Neural cell (in vitro differentiated cells): Measurements from ENCODE around the gene MCAM. TPM values are rescaled to one million over a fixed set of nuclear protein-coding genes. Genes with fewer than 3 reads are reported as not detected.

Source experiments
- H2AFZ ChIP-seq: fragments of 200-600, 300-800 bp; sonication (generic), shearing (Covaris generic); 2 replicates; pipeline ENCODE4 v1.6.0; 2014; ENCODE audit warnings: low read depth, mild to moderate bottlenecking, antibody characterized with exemption, low read length, moderate library complexity
- H3F3A ChIP-seq: fragments of 200-600 bp; shearing (Covaris generic); 2 replicates; pipeline ENCODE4 v1.6.1; 2016; ENCODE audit warnings: mild to moderate bottlenecking, moderate library complexity, mixed read lengths, antibody characterized with exemption, low read length; ENCODE audit not compliant: insufficient read depth, poor library complexity, severe bottlenecking
- H3K27ac ChIP-seq: fragments of 200-600, 300-800 bp; sonication (generic), shearing (Covaris generic); 2 replicates; pipeline ENCODE4 v1.5.1; 2014; ENCODE audit warnings: mild to moderate bottlenecking, low read length, moderate library complexity
- H3K27me3 ChIP-seq: fragments of 300-800, 200-600 bp; sonication (generic), shearing (Covaris generic); 2 replicates; pipeline ENCODE4 v1.6.0; 2014; ENCODE audit warnings: mild to moderate bottlenecking, low read depth, low read length, moderate library complexity; ENCODE audit not compliant: insufficient read depth
- H3K36me3 ChIP-seq: fragments of 300-800, 200-600 bp; sonication (generic), shearing (Covaris generic); 2 replicates; pipeline ENCODE4 v1.5.1; 2014; ENCODE audit warnings: mild to moderate bottlenecking, antibody characterized with exemption, low read length, moderate library complexity; ENCODE audit not compliant: insufficient read depth
- H3K4me2 ChIP-seq: fragments of 300-800, 200-600 bp; sonication (generic), shearing (Covaris generic); 2 replicates; pipeline ENCODE4 v1.6.0; 2014; ENCODE audit warnings: mild to moderate bottlenecking, low read length
- H3K4me3 ChIP-seq: fragments of 300-800, 200-600 bp; sonication (generic), shearing (Covaris generic); 2 replicates; pipeline ENCODE4 v1.5.1; 2014; ENCODE audit warnings: mild to moderate bottlenecking, low read length, moderate library complexity
- H3K79me2 ChIP-seq: fragments of 200-600 bp; shearing (Covaris generic); replicated peaks from 2 replicates; pipeline ENCODE4 v1.6.0; 2014; ENCODE audit warnings: mild to moderate bottlenecking, low read length, moderate library complexity; ENCODE audit not compliant: insufficient read depth
- H3K9ac ChIP-seq: fragments of 300-800, 200-600 bp; sonication (generic), shearing (Covaris generic); 2 replicates; pipeline ENCODE4 v1.6.1; 2016; ENCODE audit warnings: mild to moderate bottlenecking, low read length, mixed read lengths
- H3K9me2 ChIP-seq: fragments of 200-600 bp; shearing (Covaris generic); 2 replicates; pipeline ENCODE4 v1.6.1; 2016; ENCODE audit warnings: mild to moderate bottlenecking, low read length, mixed read lengths; ENCODE audit not compliant: insufficient read depth
- H3K9me3 ChIP-seq: fragments of 200-600, 300-800 bp; sonication (generic), shearing (Covaris generic); 2 replicates; pipeline ENCODE4 v1.6.1; 2016; ENCODE audit warnings: mild to moderate bottlenecking, mixed run types, low read length, moderate library complexity, mixed read lengths
- H4K20me1 ChIP-seq: fragments of 200-600 bp; shearing (Covaris generic); 2 replicates; pipeline ENCODE4 v1.6.1; 2016; ENCODE audit warnings: mild to moderate bottlenecking, mixed run types; ENCODE audit not compliant: insufficient read depth
- EP300 ChIP-seq: fragments of 450-650 bp; conservative IDR thresholded peaks from 2 replicates; pipeline ENCODE4 v1.6.1; 2014; ENCODE audit warnings: antibody characterized with exemption, mild to moderate bottlenecking, moderate library complexity; ENCODE audit not compliant: poor library complexity, severe bottlenecking
- EZH2 ChIP-seq: fragments of 200-600, 300-800 bp; shearing (Covaris generic), sonication (generic); IDR thresholded peaks from 2 replicates; pipeline ENCODE4 v1.6.1; 2014; ENCODE audit warnings: antibody characterized with exemption, low read length, borderline replicate concordance, mild to moderate bottlenecking; ENCODE audit not compliant: insufficient read depth, poor library complexity, severe bottlenecking
- MXI1 ChIP-seq: fragments of 450-650 bp; conservative IDR thresholded peaks from 2 replicates; pipeline ENCODE4 v1.6.1; 2014; ENCODE audit warnings: antibody characterized with exemption, mild to moderate bottlenecking; ENCODE audit not compliant: poor library complexity, severe bottlenecking
- POLR2AphosphoS5 ChIP-seq: IDR thresholded peaks from 2 replicates; pipeline ENCODE4 v1.6.1; 2012
- RAD21 ChIP-seq: fragments of 450-650 bp; conservative IDR thresholded peaks from 2 replicates; pipeline ENCODE4 v1.6.1; 2014; ENCODE audit warnings: antibody characterized with exemption, mild to moderate bottlenecking, moderate library complexity
- SMC3 ChIP-seq: fragments of 450-650 bp; conservative IDR thresholded peaks from 2 replicates; pipeline ENCODE4 v1.6.1; 2014; ENCODE audit warnings: antibody characterized with exemption, mild to moderate bottlenecking, moderate library complexity; ENCODE audit not compliant: poor library complexity
- TAF1 ChIP-seq: IDR thresholded peaks from 2 replicates; pipeline ENCODE4 v1.6.1; 2012; ENCODE audit warnings: low read depth
- polyA plus RNA-seq: library from polyadenylated mRNA; depleted of rRNA; stranded (reverse); fragments of >200 nt; gene quantifications from 2 replicates; pipeline ENCODE4 v1.2.3, GENCODE V29; 2014
- TF ChIP-seq, protein P1 (sequence below): IDR thresholded peaks from 2 replicates; pipeline ENCODE4 v1.6.1; 2012; ENCODE audit warnings: borderline replicate concordance
- TF ChIP-seq, protein P2 (sequence below): fragments of 450-650 bp; IDR thresholded peaks from 2 replicates; pipeline ENCODE4 v1.5.1; 2014; ENCODE audit warnings: antibody characterized with exemption, mild to moderate bottlenecking, moderate library complexity; ENCODE audit not compliant: poor library complexity, severe bottlenecking

Gene MCAM
- polyA plus RNA-seq, 1 donor from 2014 or later = 7.5 TPM

DNA sequence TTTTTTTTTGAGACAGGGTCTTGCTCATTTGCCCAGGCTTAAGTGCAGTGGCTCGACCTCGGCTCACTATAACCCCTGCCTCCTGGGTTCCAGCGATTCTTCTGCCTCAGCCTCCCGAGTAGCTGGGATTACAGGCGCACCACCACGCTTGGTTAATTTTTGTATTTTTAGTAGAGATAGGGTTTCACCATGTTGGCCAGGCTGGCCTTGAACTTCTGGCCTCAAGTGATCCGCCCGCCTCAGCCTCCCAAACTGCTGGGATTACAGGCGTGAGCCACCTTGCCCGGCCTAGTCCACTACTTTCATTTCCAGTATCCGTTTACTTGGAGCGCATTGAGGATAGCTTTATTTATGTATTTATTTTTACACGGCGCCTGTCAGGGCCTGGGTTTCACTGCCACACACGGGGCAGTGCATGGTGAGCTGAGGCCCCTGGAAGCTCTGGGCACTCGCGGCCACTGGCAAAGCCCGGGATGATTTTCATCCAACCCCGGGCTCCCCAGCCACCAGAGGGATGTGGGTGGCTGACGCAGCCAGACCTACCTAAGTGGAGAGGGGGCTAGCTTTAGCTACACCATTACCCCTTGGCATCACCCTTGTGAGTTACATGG lies 6.1 kb upstream of the MCAM start:
- H3K27me3 ChIP-seq = no peaks in the 10 kb centered on the region
- no peaks in the 10 kb centered on the region for H3K36me3 ChIP-seq
- no peak overlapping the region for H3K27ac ChIP-seq
- TF ChIP-seq, protein P1, sequence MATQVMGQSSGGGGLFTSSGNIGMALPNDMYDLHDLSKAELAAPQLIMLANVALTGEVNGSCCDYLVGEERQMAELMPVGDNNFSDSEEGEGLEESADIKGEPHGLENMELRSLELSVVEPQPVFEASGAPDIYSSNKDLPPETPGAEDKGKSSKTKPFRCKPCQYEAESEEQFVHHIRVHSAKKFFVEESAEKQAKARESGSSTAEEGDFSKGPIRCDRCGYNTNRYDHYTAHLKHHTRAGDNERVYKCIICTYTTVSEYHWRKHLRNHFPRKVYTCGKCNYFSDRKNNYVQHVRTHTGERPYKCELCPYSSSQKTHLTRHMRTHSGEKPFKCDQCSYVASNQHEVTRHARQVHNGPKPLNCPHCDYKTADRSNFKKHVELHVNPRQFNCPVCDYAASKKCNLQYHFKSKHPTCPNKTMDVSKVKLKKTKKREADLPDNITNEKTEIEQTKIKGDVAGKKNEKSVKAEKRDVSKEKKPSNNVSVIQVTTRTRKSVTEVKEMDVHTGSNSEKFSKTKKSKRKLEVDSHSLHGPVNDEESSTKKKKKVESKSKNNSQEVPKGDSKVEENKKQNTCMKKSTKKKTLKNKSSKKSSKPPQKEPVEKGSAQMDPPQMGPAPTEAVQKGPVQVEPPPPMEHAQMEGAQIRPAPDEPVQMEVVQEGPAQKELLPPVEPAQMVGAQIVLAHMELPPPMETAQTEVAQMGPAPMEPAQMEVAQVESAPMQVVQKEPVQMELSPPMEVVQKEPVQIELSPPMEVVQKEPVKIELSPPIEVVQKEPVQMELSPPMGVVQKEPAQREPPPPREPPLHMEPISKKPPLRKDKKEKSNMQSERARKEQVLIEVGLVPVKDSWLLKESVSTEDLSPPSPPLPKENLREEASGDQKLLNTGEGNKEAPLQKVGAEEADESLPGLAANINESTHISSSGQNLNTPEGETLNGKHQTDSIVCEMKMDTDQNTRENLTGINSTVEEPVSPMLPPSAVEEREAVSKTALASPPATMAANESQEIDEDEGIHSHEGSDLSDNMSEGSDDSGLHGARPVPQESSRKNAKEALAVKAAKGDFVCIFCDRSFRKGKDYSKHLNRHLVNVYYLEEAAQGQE = no peak
- TF ChIP-seq TAF1 = no peak
- TF ChIP-seq, protein P2, sequence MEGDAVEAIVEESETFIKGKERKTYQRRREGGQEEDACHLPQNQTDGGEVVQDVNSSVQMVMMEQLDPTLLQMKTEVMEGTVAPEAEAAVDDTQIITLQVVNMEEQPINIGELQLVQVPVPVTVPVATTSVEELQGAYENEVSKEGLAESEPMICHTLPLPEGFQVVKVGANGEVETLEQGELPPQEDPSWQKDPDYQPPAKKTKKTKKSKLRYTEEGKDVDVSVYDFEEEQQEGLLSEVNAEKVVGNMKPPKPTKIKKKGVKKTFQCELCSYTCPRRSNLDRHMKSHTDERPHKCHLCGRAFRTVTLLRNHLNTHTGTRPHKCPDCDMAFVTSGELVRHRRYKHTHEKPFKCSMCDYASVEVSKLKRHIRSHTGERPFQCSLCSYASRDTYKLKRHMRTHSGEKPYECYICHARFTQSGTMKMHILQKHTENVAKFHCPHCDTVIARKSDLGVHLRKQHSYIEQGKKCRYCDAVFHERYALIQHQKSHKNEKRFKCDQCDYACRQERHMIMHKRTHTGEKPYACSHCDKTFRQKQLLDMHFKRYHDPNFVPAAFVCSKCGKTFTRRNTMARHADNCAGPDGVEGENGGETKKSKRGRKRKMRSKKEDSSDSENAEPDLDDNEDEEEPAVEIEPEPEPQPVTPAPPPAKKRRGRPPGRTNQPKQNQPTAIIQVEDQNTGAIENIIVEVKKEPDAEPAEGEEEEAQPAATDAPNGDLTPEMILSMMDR = no peak
- TF ChIP-seq RAD21 = no peak
- TF ChIP-seq MXI1 = no peak
- no peak for TF ChIP-seq EP300
- TF ChIP-seq POLR2AphosphoS5 = no peak
- TF ChIP-seq SMC3 = no peak
- TF ChIP-seq EZH2 = no peak
- no peaks in the 10 kb centered on the region for H4K20me1 ChIP-seq
- no peak overlapping the region for H2AFZ ChIP-seq
- H3F3A ChIP-seq = no peaks in the 10 kb centered on the region
- no peak overlapping the region for H3K9ac ChIP-seq
- H3K4me2 ChIP-seq = no peak overlapping the region
- H3K9me2 ChIP-seq = no peaks in the 10 kb centered on the region
- no peak overlapping the region for H3K4me3 ChIP-seq
- no peaks in the 10 kb centered on the region for H3K79me2 ChIP-seq
- H3K9me3 ChIP-seq = no peaks in the 10 kb centered on the region

DNA sequence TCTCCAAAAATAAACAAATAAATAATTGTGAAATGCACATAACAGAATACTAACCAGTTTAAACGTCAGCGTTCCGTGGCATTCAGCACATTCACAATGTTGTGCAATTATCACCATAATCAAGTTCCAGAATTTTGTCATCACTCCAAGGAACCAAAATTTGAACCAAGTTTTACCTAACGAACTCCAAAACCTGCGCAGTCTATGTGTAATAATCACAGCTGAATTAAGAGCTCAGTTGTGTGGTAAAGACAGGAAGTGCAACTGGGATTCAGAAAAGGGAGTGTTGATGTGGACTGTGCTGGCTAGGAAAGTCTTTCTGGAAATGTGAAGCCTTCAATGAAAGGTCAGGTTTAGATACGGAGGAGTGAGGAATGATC lies 5.4 kb upstream of the MCAM start:
- no peak overlapping the region for H3K27ac ChIP-seq
- no peaks in the 10 kb centered on the region for H4K20me1 ChIP-seq
- no peaks in the 10 kb centered on the region for H3K36me3 ChIP-seq
- no peaks in the 10 kb centered on the region for H3K9me3 ChIP-seq
- H3K9ac ChIP-seq = no peak overlapping the region
- no peak overlapping the region for H3K4me3 ChIP-seq
- no peak overlapping the region for H2AFZ ChIP-seq
- peaks cover 3% of the 10 kb centered on the region for H3K27me3 ChIP-seq
- TF ChIP-seq SMC3 = no peak
- no peak for TF ChIP-seq TAF1
- no peak for TF ChIP-seq MXI1
- TF ChIP-seq EZH2 = no peak
- TF ChIP-seq RAD21 = no peak
- TF ChIP-seq EP300 = no peak
- no peak for TF ChIP-seq POLR2AphosphoS5
- TF ChIP-seq, protein P2 = no peak
- TF ChIP-seq, protein P1 = no peak
- H3F3A ChIP-seq = no peaks in the 10 kb centered on the region
- H3K9me2 ChIP-seq = no peaks in the 10 kb centered on the region
- no peaks in the 10 kb centered on the region for H3K79me2 ChIP-seq
- no peak overlapping the region for H3K4me2 ChIP-seq
